ENCODE measurements around the gene KIF1C. TPM values are rescaled to one million over a fixed set of nuclear protein-coding genes. Genes with fewer than 3 reads are reported as not detected.

Gene KIF1C
- total and polyA plus RNA-seq, 4 donors, result 89.0 to 371 (median 211) TPM

- H3K27me3 ChIP-seq (ENCODE audit: control insufficient read depth in 1 of 2, insufficient read depth in 2 of 2, low read length in 1 of 2), result no peaks in the 10 kb centered on the region
- 1% methylated on average over 30 of the region's 30 CpGs for WGBS, 2 donors
- peak overlapping the region; percentile 10 to 90 for H3K27ac ChIP-seq (ENCODE audit: low read depth in 1 of 2, low read length in 2 of 2)
- DNase-seq (peak in 1 of 2 donors; percentile 65), ATAC-seq (ENCODE audit: low FRiP score) (peak; percentile 47)
- intact Hi-C loops (cut with DNase I), result loop anchor here (10.0 kb wide), 1 partner anchor 83 kb away; the partner anchor contains the start of gene CHRNE (in 2 of the 2)
- H3K4me3 ChIP-seq (ENCODE audit: low read length in 2 of 2), result peak overlapping the region; percentile 67 to 93
- peaks cover 0 to 3% of the 10 kb centered on the region in 2 donors for H3K4me1 ChIP-seq (ENCODE audit: control insufficient read depth in 1 of 2, insufficient read depth in 2 of 2, low read length in 2 of 2)
- no peaks in the 10 kb centered on the region for H3K36me3 ChIP-seq (ENCODE audit: control insufficient read depth in 1 of 2, insufficient read depth in 2 of 2, low read length in 1 of 2)
- H3K9me3 ChIP-seq (ENCODE audit: control insufficient read depth, low read length), result no peaks in the 10 kb centered on the region
These were observed 9.8 kb upstream of the KIF1C start for GRCh38 chr17:4987767-4988567.

GRCh38 chr17:4994081-4994595, 3.6 kb upstream of the KIF1C start:
- H3K9me3 ChIP-seq (ENCODE audit: control insufficient read depth, low read length), result no peaks in the 10 kb centered on the region
- no peak for DNase-seq
- ATAC-seq (ENCODE audit: low FRiP score), result no peak
- H3K4me1 ChIP-seq (ENCODE audit: control insufficient read depth in 1 of 2, insufficient read depth in 2 of 2, low read length in 2 of 2), result no peaks in the 10 kb centered on the region
- 85 to 88% methylated on average over 6 of the region's 6 CpGs for WGBS, 2 donors
- no peak overlapping the region for H3K27ac ChIP-seq (ENCODE audit: low read depth in 1 of 2, low read length in 2 of 2)
- intact Hi-C loops (cut with DNase I), result no loop called here
- no peaks in the 10 kb centered on the region for H3K27me3 ChIP-seq (ENCODE audit: control insufficient read depth in 1 of 2, insufficient read depth in 2 of 2, low read length in 1 of 2)
- H3K36me3 ChIP-seq (ENCODE audit: control insufficient read depth in 1 of 2, insufficient read depth in 2 of 2, low read length in 1 of 2), result no peaks in the 10 kb centered on the region
- no peak overlapping the region for H3K4me3 ChIP-seq (ENCODE audit: low read length in 2 of 2)

- peak; percentile 0 for ATAC-seq (ENCODE audit: low FRiP score)
- intact Hi-C loops (cut with DNase I), result loop anchor here in 1 of 2 donors (5.0 kb wide), 1 partner anchor 51 kb away; the partner anchor contains the start of gene PFN1
These were observed 429 bp downstream of the KIF1C start for GRCh38 chr17:4998027-4998731.

GRCh38 chr17:4998732-4999429, 1.1 kb downstream of the KIF1C start:
- 6 to 7% methylated on average over 14 of the region's 14 CpGs for WGBS, 2 donors
- Histone ChIP-seq H3K4me3 (ENCODE audit: low read length in 2 of 2) (peak overlapping the region; percentile 51 to 87), H3K4me1 (ENCODE audit: control insufficient read depth in 1 of 2, insufficient read depth in 2 of 2, low read length in 2 of 2) (no peaks in the 10 kb centered on the region), H3K27me3 (ENCODE audit: control insufficient read depth in 1 of 2, insufficient read depth in 2 of 2, low read length in 1 of 2) (no peaks in the 10 kb centered on the region), H3K9me3 (ENCODE audit: control insufficient read depth, low read length) (no peaks in the 10 kb centered on the region), H3K36me3 (ENCODE audit: control insufficient read depth in 1 of 2, insufficient read depth in 2 of 2, low read length in 1 of 2) (peaks cover 0 to 3% of the 10 kb centered on the region in 2 donors), H3K27ac (ENCODE audit: low read depth in 1 of 2, low read length in 2 of 2) (peak overlapping the region in 1 of 2 donors; percentile 46)
- DNase-seq (no peak), ATAC-seq (ENCODE audit: low FRiP score) (no peak)
- intact Hi-C loops (cut with DNase I), result loop anchor here in 1 of 2 donors (5.0 kb wide), 1 partner anchor 52 kb away; the partner anchor contains the start of gene PFN1

More at GRCh38 chr17:4998027-4998731, 429 bp downstream of the KIF1C start:
- Histone ChIP-seq H3K4me3 (ENCODE audit: low read length in 2 of 2) (peak overlapping the region; percentile 51 to 87), H3K27ac (ENCODE audit: low read depth in 1 of 2, low read length in 2 of 2) (peak overlapping the region in 1 of 2 donors; percentile 46), H3K36me3 (ENCODE audit: control insufficient read depth in 1 of 2, insufficient read depth in 2 of 2, low read length in 1 of 2) (peaks cover 0 to under 1% of the 10 kb centered on the region in 2 donors), H3K27me3 (ENCODE audit: control insufficient read depth in 1 of 2, insufficient read depth in 2 of 2, low read length in 1 of 2) (no peaks in the 10 kb centered on the region), H3K9me3 (ENCODE audit: control insufficient read depth, low read length) (no peaks in the 10 kb centered on the region), H3K4me1 (ENCODE audit: control insufficient read depth in 1 of 2, insufficient read depth in 2 of 2, low read length in 2 of 2) (no peaks in the 10 kb centered on the region)
- DNase-seq, result peak; percentile 67 to 88
- WGBS, 2 donors, result 0 to 1% methylated on average over 41 to 55 of the region's 55 CpGs

- no peaks in the 10 kb centered on the region for H3K4me1 ChIP-seq (ENCODE audit: control insufficient read depth in 1 of 2, insufficient read depth in 2 of 2, low read length in 2 of 2)
- intact Hi-C loops (cut with DNase I), result loop anchor here (5.0 kb wide), 2 partner anchors 52 to 62 kb away; partner anchors contain the start of gene PFN1 (in 1 of the 2)
- H3K27ac ChIP-seq (ENCODE audit: low read depth in 1 of 2, low read length in 2 of 2), result peak overlapping the region in 1 of 2 donors; percentile 38
These were observed 1.8 kb downstream of the KIF1C start for GRCh38 chr17:4999430-5000093.

GRCh38 chr17:5000237-5000639, 2.5 kb downstream of the KIF1C start:
- 3 to 8% methylated on average over 11 of the region's 11 CpGs for WGBS, 2 donors
- peaks cover 0 to 15% of the 10 kb centered on the region in 2 donors for H3K36me3 ChIP-seq (ENCODE audit: control insufficient read depth in 1 of 2, insufficient read depth in 2 of 2, low read length in 1 of 2)
- no peaks in the 10 kb centered on the region for H3K9me3 ChIP-seq (ENCODE audit: control insufficient read depth, low read length)
- H3K4me3 ChIP-seq (ENCODE audit: low read length in 2 of 2), result no peak overlapping the region
- DNase-seq (peak; percentile 88 to 93), ATAC-seq (ENCODE audit: low FRiP score) (peak; percentile 50)
- H3K27ac ChIP-seq (ENCODE audit: low read depth in 1 of 2, low read length in 2 of 2), result peak overlapping the region in 1 of 2 donors; percentile 38
- intact Hi-C loops (cut with DNase I), result loop anchor here in 1 of 2 donors (5.0 kb wide), 1 partner anchor 63 kb away; no protein-coding TSS in a partner anchor
- H3K4me1 ChIP-seq (ENCODE audit: control insufficient read depth in 1 of 2, insufficient read depth in 2 of 2, low read length in 2 of 2), result no peaks in the 10 kb centered on the region
- H3K27me3 ChIP-seq (ENCODE audit: control insufficient read depth in 1 of 2, insufficient read depth in 2 of 2, low read length in 1 of 2), result no peaks in the 10 kb centered on the region

More at GRCh38 chr17:4999430-5000093, 1.8 kb downstream of the KIF1C start:
- peaks cover 0 to 9% of the 10 kb centered on the region in 2 donors for H3K36me3 ChIP-seq (ENCODE audit: control insufficient read depth in 1 of 2, insufficient read depth in 2 of 2, low read length in 1 of 2)
- no peaks in the 10 kb centered on the region for H3K9me3 ChIP-seq (ENCODE audit: control insufficient read depth, low read length)
- H3K4me3 ChIP-seq (ENCODE audit: low read length in 2 of 2), result peak overlapping the region; percentile 23 to 87
- ATAC-seq (ENCODE audit: low FRiP score) (no peak), DNase-seq (no peak)
- WGBS, 2 donors, result 40 to 41% methylated on average over 12 of the region's 12 CpGs
- no peaks in the 10 kb centered on the region for H3K27me3 ChIP-seq (ENCODE audit: control insufficient read depth in 1 of 2, insufficient read depth in 2 of 2, low read length in 1 of 2)

GRCh38 chr17:5002121-5002788, 4.5 kb downstream of the KIF1C start:
- no peak for ATAC-seq (ENCODE audit: low FRiP score)
- Histone ChIP-seq H3K36me3 (ENCODE audit: control insufficient read depth in 1 of 2, insufficient read depth in 2 of 2, low read length in 1 of 2) (peaks cover 0 to 20% of the 10 kb centered on the region in 2 donors), H3K4me3 (ENCODE audit: low read length in 2 of 2) (no peak overlapping the region), H3K27ac (ENCODE audit: low read depth in 1 of 2, low read length in 2 of 2) (no peak overlapping the region), H3K9me3 (ENCODE audit: control insufficient read depth, low read length) (no peaks in the 10 kb centered on the region), H3K4me1 (ENCODE audit: control insufficient read depth in 1 of 2, insufficient read depth in 2 of 2, low read length in 2 of 2) (no peaks in the 10 kb centered on the region), H3K27me3 (ENCODE audit: control insufficient read depth in 1 of 2, insufficient read depth in 2 of 2, low read length in 1 of 2) (no peaks in the 10 kb centered on the region)
- DNase-seq, result no peak
- intact Hi-C loops (cut with DNase I), result loop anchor here in 1 of 2 donors (5.0 kb wide), 1 partner anchor 65 kb away; no protein-coding TSS in a partner anchor
- 84 to 88% methylated on average over 20 of the region's 20 CpGs for WGBS, 2 donors

All from aorta (tissue), 5 donors.